Astrocyte of the spinal cord (primary cell): Measurements from ENCODE around the gene SLF2.
A peak's percentile ranks its signal among the peaks of the same experiment; 100 is the strongest.

Experiments
- DNase-seq: peaks from one replicate; pipeline ENCODE4 v3.0.0; 2011; ENCODE audit warnings: low read depth, low spot score
- H3K4me3 ChIP-seq: 2 replicates; pipeline ENCODE4 v1.5.1; 2011; ENCODE audit warnings: low read depth, mild to moderate bottlenecking, low read length, moderate library complexity
- CTCF ChIP-seq: IDR thresholded peaks from 2 replicates; pipeline ENCODE4 v1.5.1; 2012; ENCODE audit warnings: low read depth, mild to moderate bottlenecking, low read length, inconsistent platforms
- in situ Hi-C: cut with HindIII; loops from 2 replicates; pipeline ENCODE4 v1.10.0; 2017; ENCODE audit warnings: low sequenced_read_pairs

The SLF2 gene

GRCh38 chr10:100923580-100923979, 10.8 kb downstream of the SLF2 start:
- TF ChIP-seq CTCF = no peak
- in situ Hi-C loops = no loop called here
- no peak for DNase-seq
- H3K4me3 ChIP-seq = no peak overlapping the region

GRCh38 chr10:100927266-100927665, 14.5 kb downstream of the SLF2 start:
- in situ Hi-C loops = no loop called here
- no peak overlapping the region for H3K4me3 ChIP-seq
- no peak for TF ChIP-seq CTCF
- no peak for DNase-seq

GRCh38 chr10:100928039-100928438, 15.3 kb downstream of the SLF2 start:
- TF ChIP-seq CTCF = no peak
- DNase-seq = no peak
- H3K4me3 ChIP-seq = no peak overlapping the region
- in situ Hi-C loops = no loop called here

GRCh38 chr10:100930368-100930767, 17.6 kb downstream of the SLF2 start:
- in situ Hi-C loops = no loop called here
- no peak for DNase-seq
- TF ChIP-seq CTCF = no peak
- H3K4me3 ChIP-seq = no peak overlapping the region

GRCh38 chr10:100934084-100934659, 21.4 kb downstream of the SLF2 start:
- in situ Hi-C loops = no loop called here
- no peak for DNase-seq
- H3K4me3 ChIP-seq = no peak overlapping the region
- peak; percentile 59 for TF ChIP-seq CTCF

- in situ Hi-C loops = no loop called here
- no peak overlapping the region for H3K4me3 ChIP-seq
- TF ChIP-seq CTCF = no peak
- DNase-seq = no peak
Observed at GRCh38 chr10:100939763-100940344, 27.1 kb downstream of the SLF2 start.
